GM12878 (cell line): ENCODE data around the gene ANO2. TPM values are rescaled to one million over a fixed set of nuclear protein-coding genes. Genes with fewer than 3 reads are reported as not detected.

ENCODE experiments used
- ATAC-seq: fragments of 200-7000 bp; cut with Tn5 transposase; 3 replicates; pipeline ENCODE4 v1.9.1; 2020; ENCODE audit warnings: mild to moderate bottlenecking, moderate library complexity
- BruUV-seq: library from RNA; stranded (reverse); fragments of 400-500 nt; replicated peaks from 2 replicates; lab custom pipeline; 2021; lab: Mats Ljungman, UMichigan
- CTCF ChIA-PET: fragments of 300-600 bp; sonication (Branson Sonifier 250); formaldehyde crosslinking; extraction: SDS; loops from one replicate; lab custom pipeline; 2021; ENCODE audit warnings: inconsistent platforms; lab: Yijun Ruan, JAX
- POLR2A ChIA-PET: fragments of 350-600 bp; formaldehyde crosslinking; extraction: SDS; loops from one replicate; lab custom pipeline; 2021; ENCODE audit warnings: inconsistent platforms; lab: Charles Lee
- RAD21 ChIA-PET: fragments of 300-600 bp; sonication (Branson Sonifier 250); formaldehyde crosslinking; loops from one replicate; lab custom pipeline; 2023; ENCODE audit warnings: antibody characterized with exemption; ENCODE audit not compliant: unreplicated experiment; lab: Charles Lee
- SMC1A ChIA-PET: fragments of 300-600 bp; sonication (Branson Sonifier 250); formaldehyde crosslinking; loops from one replicate; lab custom pipeline; 2023; ENCODE audit not compliant: unreplicated experiment, uncharacterized antibody; lab: Charles Lee
- DNase-seq: peaks from one replicate; pipeline ENCODE4 v3.0.0-alpha.2; 2011; ENCODE audit warnings: low read depth, low spot score
- FAIRE-seq: peaks from 3 replicates; lab custom pipeline; 2011; peaks lifted over from hg19 to GRCh38; lab: Jason Lieb, UNC
- H2AFZ ChIP-seq: 2 replicates; pipeline ENCODE4 v1.6.0; 2011; ENCODE audit warnings: low read depth, low read length, control low read depth; ENCODE audit not compliant: control insufficient read depth
- H3K27ac ChIP-seq: 2 replicates; pipeline ENCODE4 v1.5.1; 2011; ENCODE audit warnings: control low read depth; ENCODE audit not compliant: control insufficient read depth, insufficient read depth
- H3K27me3 ChIP-seq, 2 experiments: replicated peaks in 1 of 2; 2 replicates each; pipeline versions ENCODE4 v1.6.0 to v1.6.1; 2011; ENCODE audit warnings: low read length in 1 of 2; ENCODE audit not compliant: control insufficient read depth in 2 of 2, insufficient read depth in 2 of 2
- H3K36me3 ChIP-seq, 2 experiments: 2 replicates each; pipeline ENCODE4 v1.5.1; 2011; ENCODE audit warnings: low read length in 1 of 2; ENCODE audit not compliant: control insufficient read depth in 2 of 2, insufficient read depth in 2 of 2
- H3K4me1 ChIP-seq: 2 replicates; pipeline ENCODE4 v1.6.1; 2011; ENCODE audit warnings: mild to moderate bottlenecking, low read length, moderate library complexity, mixed read lengths; ENCODE audit not compliant: control insufficient read depth, insufficient read depth
- H3K4me2 ChIP-seq: 2 replicates; pipeline ENCODE4 v1.6.0; 2011; ENCODE audit warnings: control low read depth; ENCODE audit not compliant: control insufficient read depth, insufficient read depth
- H3K4me3 ChIP-seq: fragments of 200-600 bp; sonication (generic); 2 replicates; pipeline ENCODE4 v1.5.1; 2016
- H3K79me2 ChIP-seq: 2 replicates; pipeline ENCODE4 v1.6.0; 2011; ENCODE audit warnings: low read length; ENCODE audit not compliant: control insufficient read depth, insufficient read depth
- H3K9ac ChIP-seq: 2 replicates; pipeline ENCODE4 v1.8.0; 2011; ENCODE audit warnings: low read length, control low read depth, mixed read lengths; ENCODE audit not compliant: control insufficient read depth, insufficient read depth
- H3K9me3 ChIP-seq: replicated peaks from 3 replicates; pipeline ENCODE4 v1.5.1; 2011; ENCODE audit warnings: mild to moderate bottlenecking, low read length; ENCODE audit not compliant: control insufficient read depth, insufficient read depth
- H4K20me1 ChIP-seq: 2 replicates; pipeline ENCODE4 v1.6.0; 2011; ENCODE audit not compliant: control insufficient read depth, insufficient read depth
- BRCA1 ChIP-seq: IDR thresholded peaks from 2 replicates; pipeline ENCODE4 v1.6.1; 2011; ENCODE audit warnings: low read depth, low read length, improper control_type of control experiment
- CHD4 ChIP-seq: fragments of 200-600 bp; sonication (generic); IDR thresholded peaks from 2 replicates; pipeline ENCODE4 v1.6.1; 2016; ENCODE audit warnings: mild to moderate bottlenecking
- CREB1 ChIP-seq: IDR thresholded peaks from 2 replicates; pipeline ENCODE4 v1.6.1; 2012; ENCODE audit warnings: low read depth, mild to moderate bottlenecking, inconsistent platforms
- DPF2 ChIP-seq: fragments of 450-650 bp; IDR thresholded peaks from 2 replicates; pipeline ENCODE4 v1.6.1; 2017; ENCODE audit warnings: mild to moderate bottlenecking
- EZH2 ChIP-seq: IDR thresholded peaks from 2 replicates; pipeline ENCODE4 v1.6.1; 2012; ENCODE audit warnings: low read depth, mild to moderate bottlenecking, control low read depth, inconsistent platforms, low read length, borderline replicate concordance; ENCODE audit not compliant: control insufficient read depth
- HDAC6 ChIP-seq: fragments of 200-600 bp; sonication (generic); IDR thresholded peaks from one replicate; pipeline ENCODE4 v1.8.0; 2017; ENCODE audit warnings: antibody characterized with exemption; ENCODE audit not compliant: unreplicated experiment
- IRF5 ChIP-seq: fragments of 450-650 bp; IDR thresholded peaks from 2 replicates; pipeline ENCODE4 v1.6.1; 2017; ENCODE audit warnings: borderline replicate concordance
- JUND ChIP-seq: IDR thresholded peaks from 2 replicates; pipeline ENCODE4 v1.6.1; 2012; ENCODE audit warnings: low read depth, mild to moderate bottlenecking, low read length, improper control_type of control experiment, moderate library complexity
- KDM1A ChIP-seq: fragments of 200-600 bp; sonication (generic); IDR thresholded peaks from 2 replicates; pipeline ENCODE4 v1.6.1; 2016; ENCODE audit warnings: borderline replicate concordance
- POLR2AphosphoS5 ChIP-seq: IDR thresholded peaks from 2 replicates; pipeline ENCODE4 v1.6.1; 2011; ENCODE audit warnings: mild to moderate bottlenecking, low read length, inconsistent platforms
- SMAD1 ChIP-seq: fragments of 450-650 bp; IDR thresholded peaks from 2 replicates; pipeline ENCODE4 v1.6.1; 2018; ENCODE audit warnings: mild to moderate bottlenecking, low read depth; ENCODE audit not compliant: partially characterized antibody
- SMARCA5 ChIP-seq: fragments of 450-650 bp; IDR thresholded peaks from 2 replicates; pipeline ENCODE4 v1.6.1; 2017; ENCODE audit warnings: mild to moderate bottlenecking
- SP1 ChIP-seq: IDR thresholded peaks from one replicate; pipeline ENCODE4 v1.6.1; 2011; ENCODE audit warnings: low read depth, low read length
- SREBF2 ChIP-seq: IDR thresholded peaks from 2 replicates; pipeline ENCODE4 v1.6.1; 2012; ENCODE audit warnings: mild to moderate bottlenecking, low read length
- WRNIP1 ChIP-seq: IDR thresholded peaks from 2 replicates; pipeline ENCODE4 v1.6.1; 2011; ENCODE audit warnings: low read depth, low read length, improper control_type of control experiment, borderline replicate concordance
- WGBS: methylation state at CpG from one replicate; pipeline ENCODE4 v1.1.6; 2016; ENCODE audit warnings: low lambda C conversion rate; ENCODE audit not compliant: insufficient replicate concordance, insufficient coverage; ENCODE audit errors: missing lambda C conversion rate; 5-methylcytosine and 5-hydroxymethylcytosine counted together
- in situ Hi-C: fragments of 300-500 bp; cut with MboI; formaldehyde crosslinking; loops from 9 replicates; pipeline ENCODE4 v1.14.3; 2018; ENCODE audit warnings: mixed read lengths
- intact Hi-C: fragments of 100-400 bp; cut with micrococcal nuclease; formaldehyde crosslinking; loops from one replicate; pipeline ENCODE4 v1.14.2; 2022; ENCODE audit not compliant: unreplicated experiment
- polyA plus RNA-seq, 11 experiments: library from polyadenylated mRNA; depleted of rRNA in 4 of 11; unstranded in 6 of 11; stranded (reverse) in 5 of 11; fragments of >200 nt; fragmentation: Nextera tagmentation in 4 of 11; fragmentation: Illumina TruSeq in 1 of 11; extraction: Ambion mirVana in 4 of 11; extraction: Trizol in 1 of 11; gene quantifications; 1 replicate in 1 of 11; 2 replicates in 10 of 11; pipeline versions ENCODE4 v1.2.1 to v1.2.3, GENCODE V29; 2011 to 2016; ENCODE audit warnings: inconsistent platforms in 2 of 11, missing spikeins in 2 of 11, low read depth in 1 of 11
- total RNA-seq, 4 experiments: library from RNA; depleted of rRNA in 3 of 4; stranded (reverse); fragments of >200 nt in 3 of 4; fragmentation: Illumina TruSeq in 1 of 4; extraction: Trizol in 1 of 4; gene quantifications; 2 replicates each; pipeline versions ENCODE4 v1.2.1 to v1.2.3, GENCODE V29; 2013 to 2021
- TF ChIP-seq, protein P1 (sequence below): fragments of 450-650 bp; IDR thresholded peaks from 2 replicates; pipeline ENCODE4 v1.6.1; 2017; ENCODE audit warnings: low read depth, mild to moderate bottlenecking, moderate library complexity
- TF ChIP-seq, protein P2 (sequence below): fragments of 450-650 bp; IDR thresholded peaks from 2 replicates; pipeline ENCODE4 v1.6.1; 2017; ENCODE audit warnings: mild to moderate bottlenecking, moderate library complexity
- TF ChIP-seq, protein P3 (sequence below): IDR thresholded peaks from 2 replicates; pipeline ENCODE4 v1.6.1; 2011; ENCODE audit warnings: low read depth, mild to moderate bottlenecking, low read length, moderate library complexity, borderline replicate concordance; ENCODE audit errors: extremely low read depth

Gene ANO2
- total and polyA plus RNA-seq, 10 of the 15 experiments (the other 5 are each of a cell fraction or from before 2014, with no cell fraction given), result not detected

- H3K36me3 ChIP-seq, result no peaks in the 10 kb centered on the region
- FAIRE-seq, result no peak
- ATAC-seq, result no peak
- H3K4me1 ChIP-seq, result no peaks in the 10 kb centered on the region
- H3K27ac ChIP-seq, result no peak overlapping the region
- H4K20me1 ChIP-seq, result no peaks in the 10 kb centered on the region
- in situ Hi-C loops (no loop called here), intact Hi-C loops (no loop called here)
- ChIA-PET CTCF (interaction anchor here (1.4 kb wide), 1 partner anchor 17 kb away, joined by 3 read pairs; no protein-coding TSS in a partner anchor), POLR2A (no interaction called here), SMC1A (no interaction called here), RAD21 (no interaction called here)
- BruUV-seq, result no TSS peak
- no peaks in the 10 kb centered on the region for H3K9me3 ChIP-seq
- WGBS, result 25% methylated on average over 10 of the region's 10 CpGs
- H3K4me2 ChIP-seq, result no peak overlapping the region
- H3K4me3 ChIP-seq, result no peak overlapping the region
- H3K27me3 ChIP-seq, result peaks cover 1 to 13% of the 10 kb centered on the region in 2 experiments
- H2AFZ ChIP-seq, result no peak overlapping the region
- no peaks in the 10 kb centered on the region for H3K79me2 ChIP-seq
- no peak for DNase-seq
- TF ChIP-seq KDM1A, result no peak
- TF ChIP-seq CREB1, result no peak
- no peak for TF ChIP-seq IRF5
- TF ChIP-seq, protein P1, sequence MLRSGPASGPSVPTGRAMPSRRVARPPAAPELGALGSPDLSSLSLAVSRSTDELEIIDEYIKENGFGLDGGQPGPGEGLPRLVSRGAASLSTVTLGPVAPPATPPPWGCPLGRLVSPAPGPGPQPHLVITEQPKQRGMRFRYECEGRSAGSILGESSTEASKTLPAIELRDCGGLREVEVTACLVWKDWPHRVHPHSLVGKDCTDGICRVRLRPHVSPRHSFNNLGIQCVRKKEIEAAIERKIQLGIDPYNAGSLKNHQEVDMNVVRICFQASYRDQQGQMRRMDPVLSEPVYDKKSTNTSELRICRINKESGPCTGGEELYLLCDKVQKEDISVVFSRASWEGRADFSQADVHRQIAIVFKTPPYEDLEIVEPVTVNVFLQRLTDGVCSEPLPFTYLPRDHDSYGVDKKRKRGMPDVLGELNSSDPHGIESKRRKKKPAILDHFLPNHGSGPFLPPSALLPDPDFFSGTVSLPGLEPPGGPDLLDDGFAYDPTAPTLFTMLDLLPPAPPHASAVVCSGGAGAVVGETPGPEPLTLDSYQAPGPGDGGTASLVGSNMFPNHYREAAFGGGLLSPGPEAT, result no peak
- TF ChIP-seq WRNIP1, result no peak
- TF ChIP-seq SMARCA5, result no peak
- TF ChIP-seq, protein P2, sequence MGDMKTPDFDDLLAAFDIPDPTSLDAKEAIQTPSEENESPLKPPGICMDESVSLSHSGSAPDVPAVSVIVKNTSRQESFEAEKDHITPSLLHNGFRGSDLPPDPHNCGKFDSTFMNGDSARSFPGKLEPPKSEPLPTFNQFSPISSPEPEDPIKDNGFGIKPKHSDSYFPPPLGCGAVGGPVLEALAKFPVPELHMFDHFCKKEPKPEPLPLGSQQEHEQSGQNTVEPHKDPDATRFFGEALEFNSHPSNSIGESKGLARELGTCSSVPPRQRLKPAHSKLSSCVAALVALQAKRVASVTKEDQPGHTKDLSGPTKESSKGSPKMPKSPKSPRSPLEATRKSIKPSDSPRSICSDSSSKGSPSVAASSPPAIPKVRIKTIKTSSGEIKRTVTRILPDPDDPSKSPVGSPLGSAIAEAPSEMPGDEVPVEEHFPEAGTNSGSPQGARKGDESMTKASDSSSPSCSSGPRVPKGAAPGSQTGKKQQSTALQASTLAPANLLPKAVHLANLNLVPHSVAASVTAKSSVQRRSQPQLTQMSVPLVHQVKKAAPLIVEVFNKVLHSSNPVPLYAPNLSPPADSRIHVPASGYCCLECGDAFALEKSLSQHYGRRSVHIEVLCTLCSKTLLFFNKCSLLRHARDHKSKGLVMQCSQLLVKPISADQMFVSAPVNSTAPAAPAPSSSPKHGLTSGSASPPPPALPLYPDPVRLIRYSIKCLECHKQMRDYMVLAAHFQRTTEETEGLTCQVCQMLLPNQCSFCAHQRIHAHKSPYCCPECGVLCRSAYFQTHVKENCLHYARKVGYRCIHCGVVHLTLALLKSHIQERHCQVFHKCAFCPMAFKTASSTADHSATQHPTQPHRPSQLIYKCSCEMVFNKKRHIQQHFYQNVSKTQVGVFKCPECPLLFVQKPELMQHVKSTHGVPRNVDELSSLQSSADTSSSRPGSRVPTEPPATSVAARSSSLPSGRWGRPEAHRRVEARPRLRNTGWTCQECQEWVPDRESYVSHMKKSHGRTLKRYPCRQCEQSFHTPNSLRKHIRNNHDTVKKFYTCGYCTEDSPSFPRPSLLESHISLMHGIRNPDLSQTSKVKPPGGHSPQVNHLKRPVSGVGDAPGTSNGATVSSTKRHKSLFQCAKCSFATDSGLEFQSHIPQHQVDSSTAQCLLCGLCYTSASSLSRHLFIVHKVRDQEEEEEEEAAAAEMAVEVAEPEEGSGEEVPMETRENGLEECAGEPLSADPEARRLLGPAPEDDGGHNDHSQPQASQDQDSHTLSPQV, result no peak
- TF ChIP-seq JUND, result no peak
- no peak for TF ChIP-seq POLR2AphosphoS5
- TF ChIP-seq SREBF2, result no peak
- no peak for TF ChIP-seq SMAD1
- TF ChIP-seq SP1, result no peak
- no peak for TF ChIP-seq EZH2
- no peak for TF ChIP-seq CHD4
- no peak for TF ChIP-seq HDAC6
- TF ChIP-seq, protein P3, sequence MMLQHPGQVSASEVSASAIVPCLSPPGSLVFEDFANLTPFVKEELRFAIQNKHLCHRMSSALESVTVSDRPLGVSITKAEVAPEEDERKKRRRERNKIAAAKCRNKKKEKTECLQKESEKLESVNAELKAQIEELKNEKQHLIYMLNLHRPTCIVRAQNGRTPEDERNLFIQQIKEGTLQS, result no peak
- TF ChIP-seq BRCA1, result no peak
- no peak for TF ChIP-seq DPF2
- no peak overlapping the region for H3K9ac ChIP-seq
Measured at GRCh38 chr12:5971194-5971850, 26.3 kb upstream of the ANO2 start.
